Mucosa of descending colon (tissue), 3 donors: ENCODE measurements around the gene COBL. TPM values are rescaled to one million over a fixed set of nuclear protein-coding genes. Genes with fewer than 3 reads are reported as not detected.
A peak's percentile ranks its signal among the peaks of the same experiment; 100 is the strongest.

Experiments used
- ATAC-seq: fragments of 200-7000 bp; cut with Tn5 transposase; one replicate; pipeline ENCODE4 v1.9.1; 2020; ENCODE audit warnings: mild to moderate bottlenecking, moderate library complexity
- DNase-seq, 3 donors: peaks; one replicate each; pipeline ENCODE4 v3.0.0-alpha.2; 2020
- H3K36me3 ChIP-seq: fragments of 200-600 bp; one replicate; pipeline ENCODE4 v1.8.0; 2021; ENCODE audit warnings: low read depth, mild to moderate bottlenecking
- H3K4me1 ChIP-seq: fragments of 200-600 bp; one replicate; pipeline ENCODE4 v1.8.0; 2021; ENCODE audit warnings: low read depth, mild to moderate bottlenecking
- H3K4me3 ChIP-seq: fragments of 200-600 bp; one replicate; pipeline ENCODE4 v1.8.0; 2021; ENCODE audit warnings: mild to moderate bottlenecking
- H3K9me3 ChIP-seq: fragments of 200-600 bp; one replicate; pipeline ENCODE4 v1.8.0; 2021; ENCODE audit warnings: mild to moderate bottlenecking
- CTCF ChIP-seq: fragments of 200-600 bp; IDR thresholded peaks from one replicate; pipeline ENCODE4 v1.8.0; 2022; ENCODE audit warnings: antibody characterized with exemption, mild to moderate bottlenecking
- intact Hi-C, 2 donors: fragments of 100-400 bp; cut with DNase I in 1 of 2; cut with micrococcal nuclease in 1 of 2; formaldehyde crosslinking; loops; one replicate each; pipeline versions ENCODE4 v1.11.0 to v1.11.1; 2022; cut with DNase I, micrococcal nuclease
- total RNA-seq, 3 donors: library from RNA; stranded (reverse); fragmentation: NEBNext Ultra II Directional in 2 of 3; extraction: Animal tissue kit (Norgen Biotek cat#: 25700) in 2 of 3; gene quantifications; one replicate each; pipeline versions ENCODE4 v1.2.1 to v1.2.4, GENCODE V29; 2021 to 2023
- donor health status: DM: no; HTN: no; CAD: no; lungs with moderate emphysema.
- donor health status: DM: no; HTN: no; CAD: no.
- donor health status: DM: no; HTN: yes; CAD: no.

The COBL gene
- total RNA-seq, 3 donors from 2014 or later: 48.6 to 91.8 (median 56.6) TPM

DNA sequence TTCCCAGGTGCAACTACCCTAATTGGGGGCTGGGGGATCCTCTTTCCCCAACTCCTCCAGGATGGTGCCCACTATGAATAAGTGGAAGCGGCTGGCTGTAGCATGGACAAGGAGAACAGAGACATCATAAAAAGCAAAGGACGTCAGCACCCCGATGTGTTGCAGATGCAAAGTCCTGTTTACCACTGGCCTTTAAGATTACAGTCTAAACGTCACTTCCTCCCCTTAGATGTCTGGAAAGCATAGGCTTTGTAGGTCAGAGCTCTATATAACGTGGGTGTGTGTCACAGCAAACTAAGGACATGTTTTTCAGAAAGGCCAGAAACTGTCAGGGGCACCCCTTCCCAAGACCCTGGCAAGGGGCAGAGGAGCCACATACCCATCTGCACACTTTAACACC lies 7.9 kb downstream of the COBL start:
- intact Hi-C loops: no loop called here
- Histone ChIP-seq H3K36me3 (no peaks in the 10 kb centered on the region), H3K9me3 (no peaks in the 10 kb centered on the region), H3K4me3 (no peak overlapping the region), H3K4me1 (no peaks in the 10 kb centered on the region)
- TF ChIP-seq CTCF: no peak
- ATAC-seq (peak; percentile 55), DNase-seq (no peak)

GRCh38 chr7:51308265-51308664 lies 8.3 kb downstream of the COBL start:
- Histone ChIP-seq H3K36me3 (no peaks in the 10 kb centered on the region), H3K4me3 (no peak overlapping the region), H3K9me3 (no peaks in the 10 kb centered on the region), H3K4me1 (no peaks in the 10 kb centered on the region)
- no peak for ATAC-seq
- no peak for TF ChIP-seq CTCF
- DNase-seq: no peak
- intact Hi-C loops: no loop called here

DNA sequence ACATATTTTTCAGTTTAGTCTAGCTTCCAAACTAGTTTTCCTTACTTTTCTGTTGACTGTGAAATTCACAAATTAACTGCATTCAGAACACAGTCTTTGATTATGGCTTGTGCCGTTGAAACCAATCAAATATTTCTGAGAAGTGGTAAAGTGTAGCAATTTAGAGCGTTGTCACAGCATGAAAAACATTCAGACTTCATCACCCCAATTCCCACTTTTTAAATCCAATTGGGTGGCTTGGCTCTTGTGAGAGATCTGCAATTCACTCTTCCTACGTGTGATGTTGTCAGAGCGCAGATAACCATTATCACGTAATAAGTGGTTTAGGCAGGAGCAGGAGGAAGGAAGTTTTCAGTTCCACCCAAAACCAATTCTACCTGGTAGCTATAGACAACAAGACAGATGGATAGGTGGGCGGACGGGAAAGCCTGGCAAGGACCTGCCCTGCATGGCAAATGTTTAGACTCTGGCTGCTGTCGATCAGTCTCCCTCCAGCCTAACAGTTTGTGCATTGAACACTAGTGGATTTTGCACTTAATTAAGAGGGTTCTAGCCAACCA lies 8.9 kb downstream of the COBL start:
- no peak overlapping the region for H3K4me3 ChIP-seq
- DNase-seq (no peak), ATAC-seq (no peak)
- TF ChIP-seq CTCF: no peak
- intact Hi-C loops: no loop called here
- H3K9me3 ChIP-seq: no peaks in the 10 kb centered on the region
- no peaks in the 10 kb centered on the region for H3K36me3 ChIP-seq
- H3K4me1 ChIP-seq: no peaks in the 10 kb centered on the region

DNA sequence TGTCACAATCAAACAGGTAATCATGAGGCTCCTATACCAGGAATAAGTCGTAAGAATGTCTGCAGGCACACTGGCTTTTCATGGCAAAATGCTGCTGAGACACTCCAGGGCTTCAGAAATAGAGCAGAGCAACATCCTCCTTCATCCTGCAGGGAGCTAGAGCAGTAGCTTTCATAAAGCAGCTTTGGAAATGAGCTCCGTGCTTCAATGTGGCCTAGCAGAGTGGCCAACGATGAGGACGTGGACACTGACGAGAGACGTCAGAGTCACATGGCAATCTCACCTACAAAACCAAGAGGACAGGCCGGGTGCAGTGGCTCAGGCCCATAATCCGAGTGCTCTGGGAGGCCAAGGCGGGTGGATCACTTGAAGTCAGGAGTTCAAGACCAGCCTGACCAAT lies 9.8 kb downstream of the COBL start:
- H3K4me3 ChIP-seq: no peak overlapping the region
- no peak for TF ChIP-seq CTCF
- intact Hi-C loops: no loop called here
- no peak for DNase-seq
- H3K9me3 ChIP-seq: no peaks in the 10 kb centered on the region
- ATAC-seq: no peak
- H3K4me1 ChIP-seq: no peaks in the 10 kb centered on the region
- H3K36me3 ChIP-seq: no peaks in the 10 kb centered on the region

DNA sequence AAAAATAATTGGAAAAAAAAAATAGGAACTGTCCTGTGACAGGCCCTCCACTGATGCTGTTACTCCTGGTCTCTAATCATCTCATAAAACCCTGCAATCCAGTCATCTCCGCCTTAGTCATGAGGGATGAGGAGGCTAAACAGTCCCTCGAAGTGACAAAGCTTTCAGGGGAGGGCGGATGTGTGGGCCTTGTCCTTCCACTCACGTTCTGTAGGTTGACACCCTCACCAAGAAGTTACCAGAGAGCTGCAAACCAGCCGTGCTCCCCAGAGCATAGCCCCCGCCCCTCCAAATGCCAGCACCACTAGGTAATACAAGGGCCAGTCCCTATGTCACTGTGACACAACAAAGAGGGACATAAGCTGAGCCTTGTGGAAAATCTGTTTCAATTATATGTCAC lies 11.9 kb downstream of the COBL start:
- no peak for TF ChIP-seq CTCF
- DNase-seq (no peak), ATAC-seq (no peak)
- Histone ChIP-seq H3K9me3 (no peaks in the 10 kb centered on the region), H3K36me3 (no peaks in the 10 kb centered on the region), H3K4me3 (no peak overlapping the region), H3K4me1 (no peaks in the 10 kb centered on the region)
- intact Hi-C loops: no loop called here

GRCh38 chr7:51303142-51303525 lies 13.5 kb downstream of the COBL start:
- Histone ChIP-seq H3K36me3 (no peaks in the 10 kb centered on the region), H3K4me1 (no peaks in the 10 kb centered on the region), H3K9me3 (no peaks in the 10 kb centered on the region), H3K4me3 (no peak overlapping the region)
- no peak for ATAC-seq
- DNase-seq: no peak
- intact Hi-C loops: no loop called here
- no peak for TF ChIP-seq CTCF
